NCI-H526 (cell line): Measurements from ENCODE around the gene DFFB.

Experiments
- DNase-seq, 2 experiments: peaks; one replicate each; lab custom pipeline; 2025; lab: John Stamatoyannopoulos, UW

DFFB gene

DNA sequence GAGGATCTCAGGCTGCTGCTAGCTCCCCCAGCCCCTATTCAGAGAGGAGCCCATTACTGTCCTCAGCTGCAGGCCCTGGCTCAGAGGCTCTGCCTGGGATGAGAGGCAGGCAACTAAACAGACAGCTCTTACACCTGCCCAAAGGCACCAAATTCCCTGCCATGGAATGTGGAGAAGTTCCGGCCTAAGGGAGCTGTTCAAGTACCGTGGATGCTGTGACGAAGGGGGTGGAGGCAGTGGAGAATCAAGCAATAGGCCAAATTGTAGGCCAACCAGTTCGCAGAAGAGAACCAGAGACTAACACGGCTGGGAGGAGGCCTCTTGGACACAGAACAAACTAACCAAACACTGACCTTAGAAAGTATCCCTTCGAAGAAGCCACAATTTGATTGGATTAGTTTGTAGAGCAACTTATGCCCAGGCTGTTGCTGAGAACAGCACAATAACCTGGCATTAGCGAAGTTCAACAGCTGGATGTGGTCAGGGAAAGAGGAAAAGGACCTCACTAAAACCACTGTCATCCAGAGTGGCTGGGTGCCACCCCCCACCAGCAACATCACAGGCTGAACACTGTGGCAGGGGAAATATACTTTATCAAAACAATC, 39.2 kb downstream of the DFFB start:
- no peak for DNase-seq

DNA sequence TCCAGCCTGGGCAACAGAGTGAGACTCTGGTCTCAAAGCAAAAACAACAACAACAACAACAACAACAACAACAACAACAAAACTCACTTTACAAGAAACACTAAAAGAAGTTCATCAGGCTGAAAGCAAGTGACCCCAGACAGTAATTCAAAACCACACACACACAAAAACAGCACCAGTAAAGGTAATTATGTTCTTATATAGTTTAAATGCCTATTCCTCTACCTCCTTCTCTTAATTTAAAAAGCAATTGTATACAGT, 41.1 kb downstream of the DFFB start:
- DNase-seq: no peak

DNA sequence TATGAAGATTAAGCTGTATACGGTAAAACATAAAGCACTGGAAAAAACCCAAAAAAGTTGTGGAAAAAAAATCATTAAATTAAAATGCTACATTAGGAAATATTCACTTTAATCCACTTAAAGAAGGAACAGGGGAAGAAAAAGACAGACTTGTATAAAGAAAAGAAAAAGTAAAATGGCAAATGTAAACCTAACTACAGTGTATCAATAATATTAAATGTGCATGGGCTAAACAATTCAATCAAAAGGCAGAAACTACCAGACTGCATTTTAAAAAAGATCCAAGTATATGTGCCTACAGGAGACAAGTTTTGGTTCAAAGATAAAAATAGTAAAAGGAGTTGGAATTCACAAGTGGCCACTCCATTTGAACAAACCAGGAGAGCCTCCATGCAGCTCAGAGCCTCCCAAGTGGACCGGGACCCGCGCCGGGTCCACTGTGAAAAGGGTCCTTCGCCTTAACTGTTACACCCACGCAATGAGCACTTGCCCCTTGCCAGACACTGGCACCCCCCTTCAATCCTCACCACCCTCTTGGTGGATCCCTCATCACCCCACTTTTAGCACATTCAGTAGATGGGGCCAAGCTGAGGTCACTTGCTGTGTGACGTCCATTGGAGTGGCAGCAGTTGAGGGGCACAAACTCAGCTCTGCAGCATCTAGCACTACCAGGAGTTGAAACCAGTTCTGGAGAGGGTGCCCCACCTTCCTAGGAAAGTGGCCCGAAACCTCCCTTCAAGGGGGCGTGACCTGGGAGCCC, 41.9 kb downstream of the DFFB start:
- DNase-seq: no peak

DNA sequence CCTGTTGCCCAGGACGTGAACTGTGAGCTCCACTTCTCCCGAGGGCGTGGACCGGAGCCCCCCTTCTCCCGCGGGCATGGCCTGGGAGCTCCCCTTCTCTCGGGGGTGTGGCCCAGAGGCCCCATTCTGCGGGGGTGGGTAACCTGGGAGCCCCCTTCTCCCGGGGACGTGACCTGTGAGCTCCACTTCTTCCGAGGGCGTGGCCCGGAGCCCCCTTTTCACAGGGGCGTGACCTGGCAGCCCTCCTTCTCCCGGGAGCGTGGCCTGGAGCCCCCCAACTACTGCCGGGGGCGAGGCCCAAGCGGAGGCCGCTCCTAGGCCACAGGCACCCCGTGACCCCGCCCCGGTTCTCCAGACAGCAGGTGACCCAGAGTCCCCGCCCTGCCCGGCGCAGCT, 42.5 kb downstream of the DFFB start:
- DNase-seq: peak in 1 of 2 experiments; percentile 45

DNA sequence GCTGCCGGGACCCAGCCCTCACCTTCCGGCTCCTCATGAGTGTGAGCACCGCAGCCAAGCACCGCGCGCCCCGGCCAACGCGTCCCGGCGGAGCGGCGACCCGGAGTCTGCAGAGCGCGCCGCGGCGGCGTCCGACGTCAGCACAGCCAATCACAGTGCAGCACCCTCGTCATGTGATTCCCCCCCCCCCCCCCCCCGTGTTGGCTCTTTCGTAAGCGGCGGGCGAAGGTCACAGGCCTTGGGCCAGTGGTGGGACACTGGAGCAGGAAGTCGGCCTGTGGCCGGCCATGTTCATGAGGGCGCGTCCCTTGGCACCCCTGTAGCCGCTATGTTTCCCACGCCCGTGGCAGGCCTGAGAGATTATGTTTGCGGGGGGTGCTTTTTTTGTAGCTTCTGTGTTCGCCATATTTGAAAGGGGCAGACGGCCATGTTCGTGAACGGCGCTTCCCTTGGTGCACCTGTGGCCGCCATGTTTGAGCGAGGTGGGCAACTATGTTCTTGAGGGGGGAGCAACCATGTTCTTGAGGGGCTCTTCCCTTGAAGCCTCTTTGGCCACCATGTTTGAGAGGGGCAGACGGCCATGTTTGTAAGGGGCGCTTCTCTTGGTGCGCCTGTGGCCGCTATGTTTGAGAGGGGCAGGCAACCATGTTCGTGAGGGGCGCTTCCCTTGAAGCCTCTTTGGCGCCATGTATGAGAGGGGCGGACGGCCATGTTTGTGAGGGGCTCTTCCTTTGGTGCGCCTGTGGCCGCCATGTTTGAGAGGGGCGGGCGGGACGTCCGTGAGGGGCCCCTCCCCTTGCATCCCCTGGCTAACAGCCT, 43.1 kb downstream of the DFFB start, which contains the start of gene C1orf174:
TSS of gene C1orf174 (minus strand) at position 123 of the 819 bp plus-strand sequence. CDS start at position 37, 86 bp downstream.
- DNase-seq: peak; percentile 98 to 99

DNA sequence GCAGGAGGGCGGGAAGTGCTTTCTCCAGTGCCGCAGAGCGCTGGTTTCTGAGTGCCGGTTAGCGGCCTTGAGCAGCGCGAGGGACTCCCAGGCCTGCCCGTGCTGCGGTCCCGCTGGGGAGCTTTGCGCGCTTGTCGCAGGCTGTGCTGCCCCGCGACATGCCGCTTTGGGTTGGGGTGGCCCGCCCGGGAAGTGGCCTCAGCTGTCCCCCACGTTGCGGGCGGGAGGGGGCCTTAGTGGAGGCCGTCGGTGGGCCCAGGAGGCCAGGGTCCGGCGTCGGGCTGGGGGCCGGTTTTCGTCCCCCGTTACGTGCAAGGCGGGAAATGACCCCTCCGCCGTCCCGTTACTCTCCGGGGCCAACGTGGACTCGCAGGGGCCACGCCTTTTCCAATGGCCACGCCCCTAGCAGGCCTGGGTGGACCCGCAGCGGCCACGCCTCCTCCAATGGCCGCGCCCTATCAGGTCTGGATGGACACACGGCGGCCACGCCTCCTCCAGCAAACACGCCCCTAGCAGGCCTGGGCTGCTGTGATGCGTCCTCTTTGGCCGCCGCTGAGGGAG, 43.8 kb downstream of the DFFB start:
- DNase-seq: peak; percentile 84 to 97

DNA sequence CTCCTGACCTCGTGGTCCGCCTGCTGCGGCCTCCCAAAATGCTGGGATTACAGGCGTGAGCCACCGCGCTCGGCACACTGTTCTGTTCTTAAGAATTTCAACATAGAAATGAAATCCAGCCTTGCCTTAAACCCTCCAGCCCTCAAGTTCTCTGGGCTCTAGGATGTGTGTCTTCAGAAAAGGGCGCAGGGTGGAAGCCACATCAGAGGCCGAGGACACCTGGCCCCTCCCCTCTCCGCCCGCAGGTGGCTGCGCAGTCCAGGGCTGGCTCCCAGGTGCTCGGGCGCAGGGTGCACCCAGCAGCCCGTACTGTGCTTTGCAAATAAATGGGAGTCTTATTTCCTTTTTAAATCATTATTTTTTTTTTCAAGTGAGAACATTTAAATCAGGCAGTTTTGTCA, 44.8 kb downstream of the DFFB start:
- DNase-seq: no peak

DNA sequence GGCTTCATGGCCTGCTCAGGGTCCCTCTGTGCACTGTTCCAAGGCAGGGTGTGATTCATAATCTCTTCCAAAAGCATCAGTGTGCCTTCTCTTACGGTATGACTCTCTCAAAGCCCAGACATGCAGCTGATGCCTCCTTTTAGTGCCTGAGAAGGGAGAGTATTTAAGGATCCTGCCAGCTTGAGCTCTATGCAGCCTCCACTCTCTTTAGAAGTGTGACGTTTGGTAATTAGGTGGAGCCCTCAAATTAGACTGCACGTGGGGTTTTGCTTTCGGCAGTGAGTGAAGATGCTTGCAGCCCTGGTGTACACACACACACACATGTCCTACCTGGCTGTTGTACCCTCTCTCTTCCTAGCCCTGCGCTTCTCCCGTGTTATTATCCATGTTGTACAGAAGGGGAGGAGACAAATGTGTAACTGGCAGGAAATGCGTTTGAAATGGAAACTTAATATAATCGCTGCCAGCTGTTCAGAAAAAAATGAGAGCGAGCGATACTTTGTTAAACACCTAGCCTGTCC, 45.4 kb downstream of the DFFB start:
- DNase-seq: no peak

DNA sequence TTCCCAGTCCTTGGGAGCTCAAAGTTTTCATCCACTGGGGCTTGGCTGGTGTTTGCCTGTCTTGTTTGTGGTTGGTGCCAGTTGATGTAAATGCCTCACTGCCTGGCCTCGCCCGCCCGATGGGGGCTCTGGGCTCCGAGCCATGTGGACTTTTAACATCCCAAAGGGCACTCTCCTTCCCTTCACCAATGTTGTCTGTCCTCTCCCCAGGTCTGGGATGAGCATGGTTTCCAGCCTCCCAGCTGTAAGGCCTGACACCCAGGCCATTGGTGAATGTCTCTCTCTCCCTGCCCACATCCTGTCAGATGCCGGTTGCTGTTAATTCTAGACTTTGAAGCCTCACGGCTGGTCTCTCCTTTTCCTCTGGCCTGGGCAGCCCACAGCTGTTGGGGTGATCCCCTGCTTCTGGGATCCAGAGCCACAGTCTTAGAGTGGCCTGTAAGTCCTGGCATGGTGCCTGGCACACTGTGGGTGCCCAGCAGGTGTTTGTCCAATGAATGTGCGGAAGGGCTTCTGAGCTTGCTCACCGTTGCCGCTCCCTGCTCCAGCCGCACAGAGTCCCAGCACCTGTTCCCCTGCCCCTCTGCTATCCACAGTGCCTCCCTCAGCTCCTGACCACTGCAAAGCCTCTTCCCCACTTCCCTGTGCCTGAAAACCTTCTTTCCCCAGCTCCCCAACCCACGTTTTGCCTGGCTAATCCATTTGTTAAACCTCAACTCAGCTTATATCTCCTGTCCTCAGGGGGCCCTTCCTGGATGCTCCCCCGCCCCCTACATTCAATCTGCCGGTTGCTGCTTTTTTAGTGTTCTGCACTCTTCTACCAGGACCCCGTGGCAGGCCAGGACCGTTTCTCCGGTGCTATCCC, 46.1 kb downstream of the DFFB start:
- no peak for DNase-seq

DNA sequence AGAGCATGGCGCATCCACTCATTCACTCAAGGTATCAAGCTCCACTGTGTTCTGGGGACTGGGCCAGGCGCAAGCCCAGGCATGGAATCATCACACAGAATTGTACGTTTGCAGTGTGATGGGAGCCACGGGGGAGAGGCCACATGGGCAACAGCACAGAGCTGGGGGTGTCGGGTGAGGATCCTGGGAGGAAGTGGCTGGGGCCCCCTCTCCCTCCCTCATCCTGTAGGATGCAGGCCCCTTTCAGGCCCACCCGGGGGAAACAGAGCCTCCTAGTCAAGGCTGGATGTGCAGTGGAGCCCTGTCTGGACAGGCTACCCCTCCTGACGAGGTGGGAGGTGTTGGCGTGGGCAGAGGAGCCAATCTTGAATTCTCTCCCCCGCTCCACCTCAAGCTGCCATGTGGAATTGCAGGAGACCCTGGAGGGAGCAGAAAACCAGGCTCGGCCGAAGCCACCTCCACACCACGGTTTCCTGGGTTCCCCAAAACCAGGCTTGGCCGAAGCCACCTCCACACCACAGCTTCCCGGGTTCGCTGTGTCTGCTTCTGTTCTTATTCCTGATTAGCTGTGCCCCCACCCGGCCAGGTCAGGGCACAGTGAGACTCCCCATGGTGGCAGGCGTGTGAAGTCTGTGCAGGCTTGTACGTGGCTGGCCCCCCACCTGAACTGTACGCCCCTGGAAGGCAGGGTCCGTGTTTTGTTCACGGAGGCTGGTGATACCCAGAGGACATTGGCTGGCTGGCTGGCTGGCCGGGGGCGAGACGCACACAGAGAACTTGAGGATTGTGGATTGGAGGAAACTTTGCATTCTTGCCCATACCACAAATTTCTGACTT, 46.9 kb downstream of the DFFB start:
- DNase-seq: no peak

DNA sequence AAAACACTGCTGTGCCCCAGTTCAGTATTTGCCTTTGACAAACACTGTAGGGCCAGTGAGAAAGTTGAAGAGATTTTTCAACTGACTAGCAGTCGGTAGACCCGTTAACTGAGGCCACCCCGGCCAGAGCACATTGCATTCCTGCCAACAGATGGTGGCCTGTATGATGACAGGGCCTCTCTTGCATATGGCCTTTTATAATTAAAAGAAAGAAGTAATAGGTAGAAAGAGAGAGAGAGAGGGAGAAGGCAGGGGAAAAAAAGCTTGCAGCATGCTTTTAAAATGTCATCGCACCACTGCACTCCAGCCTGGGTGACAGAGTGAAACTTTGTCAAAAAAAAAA, 47.5 kb downstream of the DFFB start:
- DNase-seq: no peak

DNA sequence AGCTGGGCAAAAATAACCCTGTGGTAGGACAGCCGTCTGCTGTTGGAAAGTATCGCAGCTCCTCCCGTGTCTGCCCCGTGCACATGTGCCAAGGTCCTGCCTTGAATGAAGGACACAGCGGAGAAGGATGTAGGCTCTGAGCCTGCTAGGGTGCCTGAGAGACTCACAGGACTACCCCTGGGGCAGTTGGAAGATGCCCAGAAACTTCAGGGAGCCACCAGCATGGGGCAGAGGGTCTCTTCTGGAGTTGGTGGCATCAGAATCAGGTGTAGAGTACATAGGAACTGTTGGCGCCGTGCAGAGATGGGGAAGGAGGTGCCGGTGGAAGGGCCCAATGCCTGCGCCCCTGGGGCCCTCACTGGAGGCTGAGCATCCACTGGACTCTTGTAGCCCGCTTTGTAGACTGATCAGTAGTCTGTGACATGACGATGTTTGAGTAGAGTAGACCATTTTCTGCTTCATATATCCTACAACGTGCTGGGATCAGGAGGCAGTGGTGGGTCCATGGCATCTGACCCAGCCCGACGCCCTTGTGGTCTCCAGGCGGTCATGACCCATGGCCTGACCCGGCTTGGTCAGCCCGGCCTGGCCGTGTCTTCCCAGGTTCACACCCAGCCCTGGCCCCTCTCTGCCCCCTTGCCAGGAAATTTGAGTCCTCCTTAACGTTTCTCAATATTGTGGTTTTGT, 48.1 kb downstream of the DFFB start:
- no peak for DNase-seq

DNA sequence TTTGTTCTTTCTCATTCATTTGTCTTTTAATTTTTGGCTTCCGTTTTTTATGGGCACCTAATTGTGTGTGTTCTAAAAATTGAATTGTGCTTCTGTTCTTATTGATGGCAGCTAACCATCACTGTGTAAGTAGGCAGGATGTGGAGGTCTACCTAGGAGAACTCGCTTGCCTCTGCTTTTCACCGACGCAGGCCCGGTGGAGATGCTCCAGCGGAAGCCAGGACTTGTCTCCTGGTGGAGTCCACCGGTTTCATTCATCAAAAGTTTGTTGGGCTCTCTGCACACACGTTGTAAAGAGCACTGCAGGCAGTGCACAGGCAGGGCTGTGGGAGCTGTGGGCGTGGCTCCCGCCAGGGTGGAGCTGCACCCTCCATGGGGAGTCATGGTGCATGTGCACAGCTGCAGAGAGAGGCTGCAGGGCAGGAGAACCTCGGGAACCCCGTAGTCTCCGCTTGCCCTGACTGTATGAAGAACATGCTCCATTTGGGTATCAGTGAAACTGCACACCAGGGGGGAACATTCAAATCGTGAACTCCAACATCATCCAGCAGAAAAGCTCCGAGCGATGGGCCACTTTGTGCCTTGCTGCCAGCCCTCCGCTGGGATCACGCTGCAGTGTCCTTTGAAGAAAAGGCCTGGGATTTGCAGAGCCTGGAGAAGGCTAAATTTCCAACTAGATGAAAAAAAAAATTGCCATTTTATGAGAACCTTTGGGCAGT, 48.8 kb downstream of the DFFB start:
- DNase-seq: no peak

DNA sequence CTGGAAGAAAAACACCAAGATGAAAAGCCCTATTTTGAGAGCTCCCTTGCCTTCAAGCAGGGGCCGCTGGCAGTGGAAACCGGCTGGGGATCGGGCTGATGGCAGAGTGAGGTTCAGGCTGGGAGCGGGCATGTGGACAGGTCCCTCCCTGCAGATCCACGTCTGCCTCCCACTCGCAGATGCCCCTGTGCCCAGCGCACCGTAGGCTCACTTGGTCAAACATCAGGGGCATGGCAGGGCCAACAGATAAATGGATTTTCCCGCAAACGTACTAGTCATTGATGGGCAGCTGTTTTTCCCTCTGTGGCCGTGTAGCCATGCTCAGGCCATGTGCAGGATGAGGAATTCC, 49.4 kb downstream of the DFFB start:
- DNase-seq: no peak

DNA sequence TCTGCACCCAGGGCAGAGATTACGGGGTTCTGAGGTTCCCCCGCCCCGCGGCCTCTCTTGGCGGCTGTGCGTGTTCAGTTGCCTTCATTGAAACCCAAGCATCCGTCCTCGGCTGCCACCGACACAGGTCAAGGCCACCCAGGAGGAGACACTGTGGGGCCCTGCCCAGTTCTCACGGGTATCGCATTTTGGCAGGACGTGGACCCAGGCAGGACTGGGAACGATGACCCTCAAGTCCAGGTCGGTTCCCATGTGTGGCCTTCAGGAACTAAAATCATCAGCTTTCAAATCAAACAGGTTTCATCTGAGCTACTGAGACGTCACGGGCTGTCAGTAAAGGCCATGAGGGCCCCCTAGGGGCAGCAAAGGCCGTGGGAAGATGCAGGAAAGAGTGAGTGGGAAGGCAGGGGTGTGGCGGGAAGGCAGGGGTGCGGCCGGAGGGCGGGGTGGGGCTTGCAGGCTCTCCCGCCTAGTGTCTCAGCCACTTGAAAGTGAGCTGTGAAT, 49.8 kb downstream of the DFFB start:
- peak in 1 of 2 experiments; percentile 14 for DNase-seq

DNA sequence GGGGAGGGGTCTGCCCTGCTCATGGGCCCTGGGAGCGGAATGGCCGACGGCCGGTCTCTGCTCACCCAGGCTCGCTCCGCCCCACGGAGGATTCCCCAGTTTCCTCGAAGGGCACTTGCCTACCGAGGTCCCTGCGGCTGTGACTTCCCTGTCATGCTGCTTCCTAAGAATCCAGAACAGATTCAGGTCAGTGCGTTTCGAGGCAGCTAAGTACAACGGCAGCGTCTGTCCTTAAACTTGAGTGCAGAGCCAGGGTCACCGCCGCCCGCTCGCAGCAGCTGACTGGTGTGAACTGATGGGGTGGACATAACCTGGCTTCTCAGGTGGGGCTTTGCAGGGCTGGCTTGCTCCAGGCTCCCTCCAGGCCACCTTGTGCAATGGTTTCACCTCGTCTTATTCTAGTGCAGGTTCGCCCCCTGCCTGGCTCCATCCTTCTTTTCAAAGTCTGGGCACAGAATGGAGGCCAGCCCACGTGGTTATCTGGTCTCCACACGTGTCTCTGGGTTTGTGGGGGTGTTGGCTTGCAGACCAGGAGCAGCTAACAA, 50.4 kb downstream of the DFFB start:
- DNase-seq: no peak

DNA sequence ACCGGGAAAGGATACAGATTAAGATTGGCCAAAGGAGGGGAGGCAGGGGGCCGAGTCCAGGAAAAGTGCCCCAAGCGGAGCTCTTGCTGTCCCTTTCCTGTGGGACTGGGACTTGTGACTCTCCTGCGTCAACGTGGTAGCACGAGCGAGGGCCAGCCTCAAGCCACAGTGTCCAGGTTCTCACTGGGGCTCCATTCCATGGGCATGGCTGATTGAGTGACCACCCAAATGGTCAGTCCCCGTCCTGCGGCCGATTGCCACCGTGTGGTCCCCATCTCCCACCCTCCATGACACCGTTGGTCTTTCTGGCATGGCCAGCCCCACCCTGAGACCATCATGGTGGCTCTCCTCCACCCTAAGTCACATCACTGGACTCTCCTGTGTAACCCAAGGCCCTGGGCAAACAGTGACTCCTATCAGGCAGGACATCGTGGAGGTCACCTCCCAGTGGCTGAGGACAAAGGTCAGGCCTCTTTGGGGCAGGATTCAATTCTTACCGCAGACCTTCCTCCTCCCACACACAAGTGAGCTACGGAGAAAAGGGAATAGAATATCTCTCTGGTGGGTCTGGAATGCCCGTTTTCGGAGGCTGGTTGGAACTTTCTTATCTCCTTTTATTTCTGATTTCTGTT, 51.7 kb downstream of the DFFB start:
- DNase-seq: no peak

DNA sequence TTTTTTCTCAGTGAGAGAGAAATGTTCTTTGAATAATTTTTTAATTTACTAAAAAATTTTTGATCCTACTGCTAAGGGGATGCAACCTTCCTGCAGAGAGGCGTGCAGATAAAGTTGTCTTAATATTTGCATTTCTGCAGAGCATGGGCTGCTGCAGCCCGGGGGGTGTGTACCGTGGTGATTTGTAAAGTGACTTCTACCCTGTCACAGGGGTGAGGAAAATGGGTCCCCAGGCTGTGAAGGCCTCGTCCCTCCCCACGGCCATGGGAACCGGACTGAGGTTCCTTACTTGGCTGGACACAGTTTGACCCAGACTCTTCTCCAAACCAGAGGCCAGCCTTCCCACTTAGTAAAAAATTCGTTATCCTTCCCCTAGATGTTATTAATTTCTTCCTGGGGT, 52.3 kb downstream of the DFFB start:
- DNase-seq: peak in 1 of 2 experiments; percentile 65
